Endodermal cell (in vitro differentiated cells): ENCODE measurements around the gene C12orf56. TPM values are rescaled to one million over a fixed set of nuclear protein-coding genes. Genes with fewer than 3 reads are reported as not detected.

Source experiments
- DNase-seq: peaks from one replicate; pipeline ENCODE4 v3.0.0-alpha.2; 2017
- H3K27ac ChIP-seq: 2 replicates; pipeline ENCODE4 v1.5.1; 2013; ENCODE audit warnings: mild to moderate bottlenecking, low read depth, low read length, moderate library complexity
- H3K27me3 ChIP-seq: 2 replicates; pipeline ENCODE4 v1.6.1; 2013; ENCODE audit warnings: mild to moderate bottlenecking, low read length, moderate library complexity; ENCODE audit not compliant: insufficient read depth, control insufficient read depth, poor library complexity, severe bottlenecking
- H3K36me3 ChIP-seq: 2 replicates; pipeline ENCODE4 v1.7.0; 2013; ENCODE audit warnings: mild to moderate bottlenecking, low read length, moderate library complexity; ENCODE audit not compliant: control insufficient read depth, insufficient read depth
- H3K4me1 ChIP-seq: one replicate; pipeline ENCODE4 v1.7.0; 2013; ENCODE audit warnings: low read length; ENCODE audit not compliant: control insufficient read depth, insufficient read depth
- H3K4me3 ChIP-seq: 2 replicates; pipeline ENCODE4 v1.5.1; 2013; ENCODE audit warnings: mild to moderate bottlenecking, low read length, moderate library complexity
- H3K9ac ChIP-seq: 2 replicates; pipeline ENCODE4 v1.6.1; 2013; ENCODE audit warnings: mild to moderate bottlenecking, low read length, moderate library complexity; ENCODE audit not compliant: poor library complexity, severe bottlenecking; ENCODE audit errors: extremely low read depth
- H3K9me3 ChIP-seq: 2 replicates; pipeline ENCODE4 v1.6.1; 2013; ENCODE audit warnings: mild to moderate bottlenecking, low read length, moderate library complexity; ENCODE audit not compliant: control insufficient read depth
- H3K27ac Mint-ChIP-seq: 2 replicates; pipeline ENCODE4 v1.8.0; 2020; ENCODE audit warnings: mixed read lengths
- H3K27me3 Mint-ChIP-seq: 2 replicates; pipeline ENCODE4 v1.8.0; 2021; ENCODE audit warnings: mild to moderate bottlenecking, mixed read lengths; ENCODE audit not compliant: insufficient read depth
- H3K36me3 Mint-ChIP-seq: 2 replicates; pipeline ENCODE4 v1.8.0; 2020; ENCODE audit warnings: low read depth, mixed read lengths
- H3K4me1 Mint-ChIP-seq: 2 replicates; pipeline ENCODE4 v1.8.0; 2020; ENCODE audit warnings: mixed read lengths
- H3K4me3 Mint-ChIP-seq: 2 replicates; pipeline ENCODE4 v1.8.0; 2020; ENCODE audit warnings: mild to moderate bottlenecking, moderate library complexity, mixed read lengths
- H3K9me3 Mint-ChIP-seq: 2 replicates; pipeline ENCODE4 v1.8.0; 2020; ENCODE audit warnings: mild to moderate bottlenecking, mixed read lengths
- WGBS, 2 experiments: methylation state at CpG; one replicate each; pipeline versions ENCODE4 v1.1.5 to v1.1.7; 2013; ENCODE audit warnings: missing lambda C conversion rate in 2 of 2, mixed read lengths in 1 of 2; ENCODE audit not compliant: insufficient coverage in 1 of 2, insufficient read length in 1 of 2; 5-methylcytosine and 5-hydroxymethylcytosine counted together
- total RNA-seq, 2 donors: library from RNA; stranded (reverse); fragmentation: NEBNext Ultra II Directional in 1 of 2; extraction: Animal tissue kit (Norgen Biotek cat#: 25700) in 1 of 2; gene quantifications; 2 replicates in 1 of 2; 3 replicates in 1 of 2; pipeline ENCODE4 v1.2.1, GENCODE V29; 2021
- TF ChIP-seq, protein P1 (sequence below): fragments of 200-600 bp; sonication (generic); conservative IDR thresholded peaks from 2 replicates; pipeline ENCODE4 v1.5.0; 2021; ENCODE audit warnings: antibody characterized with exemption, mild to moderate bottlenecking

The C12orf56 gene
- total RNA-seq, 2 donors from 2014 or later = 0.77 to 3.0 TPM

DNA sequence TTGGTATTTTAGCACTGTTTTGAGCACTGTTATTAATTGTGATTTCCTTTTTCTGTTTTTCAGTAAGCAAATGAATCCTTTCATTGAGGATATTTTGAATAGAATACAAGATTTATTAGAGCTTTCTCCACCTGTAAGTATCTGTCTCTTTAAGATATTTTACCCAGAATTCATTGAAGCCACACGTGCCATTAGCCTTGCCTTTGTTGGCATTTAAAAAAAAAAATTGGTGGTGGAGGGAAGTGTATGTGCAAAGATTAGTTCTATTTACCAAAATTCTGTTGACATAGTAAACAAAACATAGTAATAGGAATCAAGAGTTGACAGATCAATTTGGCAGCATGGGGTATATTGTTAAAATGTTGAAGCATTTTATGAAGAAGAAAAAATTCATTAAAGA is 37.4 kb upstream of the C12orf56 start:
- H3K27ac Mint-ChIP-seq = no peak overlapping the region

GRCh38 chr12:64419696-64420095 is 29.1 kb upstream of the C12orf56 start:
- no peak overlapping the region for H3K4me3 Mint-ChIP-seq
- Histone ChIP-seq H3K4me1 (no peaks in the 10 kb centered on the region), H3K4me3 (no peak overlapping the region), H3K27ac (no peak overlapping the region), H3K9me3 (no peaks in the 10 kb centered on the region), H3K36me3 (peaks cover 91% of the 10 kb centered on the region), H3K27me3 (no peaks in the 10 kb centered on the region), H3K9ac (no peak overlapping the region)
- TF ChIP-seq, protein P1, sequence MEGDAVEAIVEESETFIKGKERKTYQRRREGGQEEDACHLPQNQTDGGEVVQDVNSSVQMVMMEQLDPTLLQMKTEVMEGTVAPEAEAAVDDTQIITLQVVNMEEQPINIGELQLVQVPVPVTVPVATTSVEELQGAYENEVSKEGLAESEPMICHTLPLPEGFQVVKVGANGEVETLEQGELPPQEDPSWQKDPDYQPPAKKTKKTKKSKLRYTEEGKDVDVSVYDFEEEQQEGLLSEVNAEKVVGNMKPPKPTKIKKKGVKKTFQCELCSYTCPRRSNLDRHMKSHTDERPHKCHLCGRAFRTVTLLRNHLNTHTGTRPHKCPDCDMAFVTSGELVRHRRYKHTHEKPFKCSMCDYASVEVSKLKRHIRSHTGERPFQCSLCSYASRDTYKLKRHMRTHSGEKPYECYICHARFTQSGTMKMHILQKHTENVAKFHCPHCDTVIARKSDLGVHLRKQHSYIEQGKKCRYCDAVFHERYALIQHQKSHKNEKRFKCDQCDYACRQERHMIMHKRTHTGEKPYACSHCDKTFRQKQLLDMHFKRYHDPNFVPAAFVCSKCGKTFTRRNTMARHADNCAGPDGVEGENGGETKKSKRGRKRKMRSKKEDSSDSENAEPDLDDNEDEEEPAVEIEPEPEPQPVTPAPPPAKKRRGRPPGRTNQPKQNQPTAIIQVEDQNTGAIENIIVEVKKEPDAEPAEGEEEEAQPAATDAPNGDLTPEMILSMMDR = no peak
- H3K27ac Mint-ChIP-seq = no peak overlapping the region
- no peak for DNase-seq
- 100% methylated on average over 2 of the region's 3 CpGs; no CpG with 5 or more reads in 1 of the 2 experiments for WGBS, 2 experiments
- no peaks in the 10 kb centered on the region for H3K4me1 Mint-ChIP-seq
- H3K9me3 Mint-ChIP-seq = no peaks in the 10 kb centered on the region
- peaks cover 73% of the 10 kb centered on the region for H3K36me3 Mint-ChIP-seq
- no peaks in the 10 kb centered on the region for H3K27me3 Mint-ChIP-seq

More for the DNA sequence above, 37.4 kb upstream of the C12orf56 start:
- Histone ChIP-seq H3K27ac (no peak overlapping the region), H3K4me3 (no peak overlapping the region), H3K27me3 (no peaks in the 10 kb centered on the region), H3K9ac (no peak overlapping the region), H3K9me3 (no peaks in the 10 kb centered on the region), H3K4me1 (no peaks in the 10 kb centered on the region), H3K36me3 (peaks cover 93% of the 10 kb centered on the region)
- TF ChIP-seq, protein P1 = no peak
- peaks cover 83% of the 10 kb centered on the region for H3K36me3 Mint-ChIP-seq
- WGBS, 2 experiments = 83% methylated on average over 1 of the region's 1 CpG; no CpG with 5 or more reads in 1 of the 2 experiments
- DNase-seq = no peak
- H3K4me3 Mint-ChIP-seq = no peak overlapping the region
- H3K27me3 Mint-ChIP-seq = no peaks in the 10 kb centered on the region
- H3K4me1 Mint-ChIP-seq = no peaks in the 10 kb centered on the region
- no peaks in the 10 kb centered on the region for H3K9me3 Mint-ChIP-seq

GRCh38 chr12:64418209-64418608 is 27.7 kb upstream of the C12orf56 start:
- Mint-ChIP-seq H3K27me3 (no peaks in the 10 kb centered on the region), H3K27ac (no peak overlapping the region), H3K4me3 (no peak overlapping the region), H3K36me3 (peaks cover 71% of the 10 kb centered on the region), H3K9me3 (no peaks in the 10 kb centered on the region), H3K4me1 (no peaks in the 10 kb centered on the region)
- H3K4me1 ChIP-seq = no peaks in the 10 kb centered on the region
- no peak overlapping the region for H3K4me3 ChIP-seq
- no peaks in the 10 kb centered on the region for H3K27me3 ChIP-seq
- no peak overlapping the region for H3K9ac ChIP-seq
- H3K27ac ChIP-seq = no peak overlapping the region
- TF ChIP-seq, protein P1 = no peak
- DNase-seq = peak; percentile 0
- no peaks in the 10 kb centered on the region for H3K9me3 ChIP-seq
- H3K36me3 ChIP-seq = peaks cover 93% of the 10 kb centered on the region
